Suprapubic skin (tissue), 4 donors: ENCODE measurements around the gene ANKRD63.

Experiments used
- EP300 ChIP-seq: sonication (generic); formaldehyde crosslinking; IDR thresholded peaks from one replicate; pipeline ENCODE4 v1.6.1; 2017; ENCODE audit warnings: antibody characterized with exemption
- POLR2A ChIP-seq, 2 donors: fragments of 450-650 bp; IDR thresholded peaks; one replicate each; pipeline ENCODE4 v1.6.1; 2017; ENCODE audit warnings: antibody characterized with exemption in 2 of 2, mild to moderate bottlenecking in 2 of 2, moderate library complexity in 2 of 2
- POLR2AphosphoS5 ChIP-seq, 3 donors: sonication (generic); formaldehyde crosslinking; IDR thresholded peaks; one replicate each; pipeline ENCODE4 v1.6.1; 2017; ENCODE audit warnings: antibody characterized with exemption in 3 of 3
- TF ChIP-seq, protein P1 (sequence below), 2 donors: fragments of 200-600 bp in 1 of 2; fragments of 450-650 bp in 1 of 2; sonication (generic) in 1 of 2; IDR thresholded peaks; one replicate each; pipeline ENCODE4 v1.5.1; 2016 to 2019; ENCODE audit warnings: antibody characterized with exemption in 2 of 2, mild to moderate bottlenecking in 1 of 2, moderate library complexity in 1 of 2

DNA sequence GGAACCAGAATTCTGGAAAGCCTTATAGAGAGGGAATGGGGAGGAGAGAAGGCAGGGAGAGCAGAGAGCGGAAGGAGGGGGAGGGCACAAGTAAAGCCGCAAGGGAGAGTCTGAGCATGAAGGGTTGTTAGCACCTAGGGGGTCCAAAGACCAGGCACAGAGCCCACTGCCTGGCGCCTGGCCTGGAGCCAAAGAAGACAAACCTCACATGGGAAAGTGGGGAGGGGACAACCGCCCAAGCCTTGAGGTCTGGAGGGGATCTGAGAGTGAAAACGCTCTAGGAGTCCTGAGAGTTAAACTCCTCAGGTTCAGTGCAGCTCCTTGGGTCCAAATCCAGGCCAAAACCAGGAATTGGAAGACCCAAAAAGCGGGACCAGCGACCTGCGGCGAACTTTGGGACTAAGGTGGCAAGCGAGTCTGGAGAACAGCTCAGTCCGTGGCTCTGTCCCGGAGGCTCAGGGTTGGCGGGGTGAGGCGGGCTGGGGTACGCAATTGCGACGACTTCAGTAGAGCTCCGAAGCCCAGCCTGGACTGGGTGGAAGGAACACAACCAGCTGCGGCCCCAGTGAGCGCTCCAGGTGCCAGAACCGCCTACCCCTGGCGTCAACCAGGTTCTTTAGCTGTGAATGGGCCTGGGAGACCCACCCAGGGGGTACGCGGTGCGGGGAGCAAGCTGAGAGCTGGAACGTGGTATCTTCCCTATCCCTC lies 39.8 kb upstream of the ANKRD63 start:
- TF ChIP-seq, protein P1, sequence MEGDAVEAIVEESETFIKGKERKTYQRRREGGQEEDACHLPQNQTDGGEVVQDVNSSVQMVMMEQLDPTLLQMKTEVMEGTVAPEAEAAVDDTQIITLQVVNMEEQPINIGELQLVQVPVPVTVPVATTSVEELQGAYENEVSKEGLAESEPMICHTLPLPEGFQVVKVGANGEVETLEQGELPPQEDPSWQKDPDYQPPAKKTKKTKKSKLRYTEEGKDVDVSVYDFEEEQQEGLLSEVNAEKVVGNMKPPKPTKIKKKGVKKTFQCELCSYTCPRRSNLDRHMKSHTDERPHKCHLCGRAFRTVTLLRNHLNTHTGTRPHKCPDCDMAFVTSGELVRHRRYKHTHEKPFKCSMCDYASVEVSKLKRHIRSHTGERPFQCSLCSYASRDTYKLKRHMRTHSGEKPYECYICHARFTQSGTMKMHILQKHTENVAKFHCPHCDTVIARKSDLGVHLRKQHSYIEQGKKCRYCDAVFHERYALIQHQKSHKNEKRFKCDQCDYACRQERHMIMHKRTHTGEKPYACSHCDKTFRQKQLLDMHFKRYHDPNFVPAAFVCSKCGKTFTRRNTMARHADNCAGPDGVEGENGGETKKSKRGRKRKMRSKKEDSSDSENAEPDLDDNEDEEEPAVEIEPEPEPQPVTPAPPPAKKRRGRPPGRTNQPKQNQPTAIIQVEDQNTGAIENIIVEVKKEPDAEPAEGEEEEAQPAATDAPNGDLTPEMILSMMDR (IDR thresholded peaks at IDR 0.05), result no peak
- TF ChIP-seq POLR2A (IDR thresholded peaks at IDR 0.05), result no peak
- no peak for TF ChIP-seq EP300
- TF ChIP-seq POLR2AphosphoS5 (IDR thresholded peaks at IDR 0.05), result no peak
